Measurements from ENCODE around the gene PRTG. TPM values are rescaled to one million over a fixed set of nuclear protein-coding genes. Genes with fewer than 3 reads are reported as not detected.

PRTG gene
- total and polyA plus RNA-seq, 2 of the 13 experiments (the other 11 are each of a cell fraction or from before 2014, with no cell fraction given) = 13.2 to 22.3 TPM

GRCh38 chr15:55742927-55743728 is at the start of gene PRTG (continued):
- no peak for TF ChIP-seq ZNF317 (CRISPR knock-in tag; IDR thresholded peaks at IDR 0.05)
- no peak for TF ChIP-seq FOXJ3 (CRISPR knock-in tag; IDR thresholded peaks at IDR 0.05; ENCODE audit: borderline replicate concordance)
- TF ChIP-seq ZFAT (CRISPR knock-in tag; conservative IDR thresholded peaks at IDR 0.05) = 0 out of 2 replicates have a peak, but pooled peaks have one; percentile 58
- TF ChIP-seq NCOA2 (CRISPR knock-in tag; IDR thresholded peaks at IDR 0.05) = no peak; the same call in 1 of the 2 replicates
- TF ChIP-seq MTA3 (CRISPR knock-in tag; IDR thresholded peaks at IDR 0.05) = no peak
- TF ChIP-seq, protein P1, sequence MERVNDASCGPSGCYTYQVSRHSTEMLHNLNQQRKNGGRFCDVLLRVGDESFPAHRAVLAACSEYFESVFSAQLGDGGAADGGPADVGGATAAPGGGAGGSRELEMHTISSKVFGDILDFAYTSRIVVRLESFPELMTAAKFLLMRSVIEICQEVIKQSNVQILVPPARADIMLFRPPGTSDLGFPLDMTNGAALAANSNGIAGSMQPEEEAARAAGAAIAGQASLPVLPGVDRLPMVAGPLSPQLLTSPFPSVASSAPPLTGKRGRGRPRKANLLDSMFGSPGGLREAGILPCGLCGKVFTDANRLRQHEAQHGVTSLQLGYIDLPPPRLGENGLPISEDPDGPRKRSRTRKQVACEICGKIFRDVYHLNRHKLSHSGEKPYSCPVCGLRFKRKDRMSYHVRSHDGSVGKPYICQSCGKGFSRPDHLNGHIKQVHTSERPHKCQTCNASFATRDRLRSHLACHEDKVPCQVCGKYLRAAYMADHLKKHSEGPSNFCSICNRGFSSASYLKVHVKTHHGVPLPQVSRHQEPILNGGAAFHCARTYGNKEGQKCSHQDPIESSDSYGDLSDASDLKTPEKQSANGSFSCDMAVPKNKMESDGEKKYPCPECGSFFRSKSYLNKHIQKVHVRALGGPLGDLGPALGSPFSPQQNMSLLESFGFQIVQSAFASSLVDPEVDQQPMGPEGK (CRISPR knock-in tag; IDR thresholded peaks at IDR 0.05) = peak; percentile 98
- no peak for TF ChIP-seq SMARCC2 (IDR thresholded peaks at IDR 0.05)
- no peak for TF ChIP-seq RFX1 (IDR thresholded peaks at IDR 0.05)
- TF ChIP-seq HNRNPK (IDR thresholded peaks at IDR 0.05; ENCODE audit: low read depth, low read length, poor library complexity, severe bottlenecking) = peak; percentile 87
- TF ChIP-seq SRSF1 (optimal IDR thresholded peaks at IDR 0.05; ENCODE audit: low read depth, low read length) = no peak
- TF ChIP-seq BCL6 (CRISPR knock-in tag; IDR thresholded peaks at IDR 0.05) = peak; percentile 59
- TF ChIP-seq REPIN1 (CRISPR knock-in tag; IDR thresholded peaks at IDR 0.05; ENCODE audit: borderline replicate concordance, low read depth) = peak; percentile 33; the same call in 1 of the 2 replicates
- TF ChIP-seq NFATC3 (CRISPR knock-in tag; IDR thresholded peaks at IDR 0.05) = no peak
- TF ChIP-seq U2AF1 (optimal IDR thresholded peaks at IDR 0.05; ENCODE audit: low read depth, low read length) = no peak
- TF ChIP-seq, protein P2, sequence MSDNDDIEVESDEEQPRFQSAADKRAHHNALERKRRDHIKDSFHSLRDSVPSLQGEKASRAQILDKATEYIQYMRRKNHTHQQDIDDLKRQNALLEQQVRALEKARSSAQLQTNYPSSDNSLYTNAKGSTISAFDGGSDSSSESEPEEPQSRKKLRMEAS (IDR thresholded peaks at IDR 0.05) = peak; percentile 82
- no peak for TF ChIP-seq ZNF766 (CRISPR knock-in tag; IDR thresholded peaks at IDR 0.05; ENCODE audit: borderline replicate concordance)
- peak; percentile 78 for TF ChIP-seq ZNF687 (CRISPR knock-in tag; IDR thresholded peaks at IDR 0.05)
- TF ChIP-seq, protein P3, sequence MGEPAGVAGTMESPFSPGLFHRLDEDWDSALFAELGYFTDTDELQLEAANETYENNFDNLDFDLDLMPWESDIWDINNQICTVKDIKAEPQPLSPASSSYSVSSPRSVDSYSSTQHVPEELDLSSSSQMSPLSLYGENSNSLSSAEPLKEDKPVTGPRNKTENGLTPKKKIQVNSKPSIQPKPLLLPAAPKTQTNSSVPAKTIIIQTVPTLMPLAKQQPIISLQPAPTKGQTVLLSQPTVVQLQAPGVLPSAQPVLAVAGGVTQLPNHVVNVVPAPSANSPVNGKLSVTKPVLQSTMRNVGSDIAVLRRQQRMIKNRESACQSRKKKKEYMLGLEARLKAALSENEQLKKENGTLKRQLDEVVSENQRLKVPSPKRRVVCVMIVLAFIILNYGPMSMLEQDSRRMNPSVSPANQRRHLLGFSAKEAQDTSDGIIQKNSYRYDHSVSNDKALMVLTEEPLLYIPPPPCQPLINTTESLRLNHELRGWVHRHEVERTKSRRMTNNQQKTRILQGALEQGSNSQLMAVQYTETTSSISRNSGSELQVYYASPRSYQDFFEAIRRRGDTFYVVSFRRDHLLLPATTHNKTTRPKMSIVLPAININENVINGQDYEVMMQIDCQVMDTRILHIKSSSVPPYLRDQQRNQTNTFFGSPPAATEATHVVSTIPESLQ (CRISPR knock-in tag; conservative IDR thresholded peaks at IDR 0.05) = no peak
- no peak for TF ChIP-seq ZBTB43 (CRISPR knock-in tag; conservative IDR thresholded peaks at IDR 0.05)
- no peak for TF ChIP-seq TOE1 (CRISPR knock-in tag; IDR thresholded peaks at IDR 0.05)
- TF ChIP-seq CBFB (CRISPR knock-in tag; IDR thresholded peaks at IDR 0.05) = peak; percentile 65; the same call in 1 of the 2 replicates

All from HepG2 (cell line).